G401 (cell line): Measurements from ENCODE around the gene KRTAP4-8. TPM values are rescaled to one million over a fixed set of nuclear protein-coding genes. Genes with fewer than 3 reads are reported as not detected.

ENCODE experiments used
- total RNA-seq: library from RNA; depleted of rRNA; stranded (reverse); fragments of >200 nt; shearing (Covaris generic); gene quantifications from 2 replicates; pipeline ENCODE4 v1.2.3, GENCODE V29; 2014; rRNA removed

KRTAP4-8 gene
- total RNA-seq, 1 experiment from 2014 or later, result not detected

Other genes starting within 250 kb of the KRTAP4-8 start
- gene KRT12, start 230.9 kb downstream of the KRTAP4-8 start, total RNA-seq, result not detected in 2 replicates
- not detected in 2 replicates for gene KRT20, start 212.9 kb downstream of the KRTAP4-8 start, total RNA-seq
- not detected in 2 replicates for gene KRT23, start 160.5 kb downstream of the KRTAP4-8 start, total RNA-seq
- not detected in 2 replicates for gene KRT39, start 131.2 kb downstream of the KRTAP4-8 start, total RNA-seq
- not detected in 2 replicates for gene KRT40, start 113.8 kb downstream of the KRTAP4-8 start, total RNA-seq
- not detected in 2 replicates for gene KRTAP3-3, start 104.0 kb downstream of the KRTAP4-8 start, total RNA-seq
- not detected in 2 replicates for gene KRTAP3-2, start 98.2 kb downstream of the KRTAP4-8 start, total RNA-seq
- gene KRTAP3-1, start 89.0 kb downstream of the KRTAP4-8 start, total RNA-seq, result not detected in 2 replicates
- gene KRTAP1-5, start 70.9 kb downstream of the KRTAP4-8 start, total RNA-seq, result not detected in 2 replicates
- gene KRTAP1-4, start 67.9 kb downstream of the KRTAP4-8 start, total RNA-seq, result not detected in 2 replicates
- not detected in 2 replicates for gene KRTAP1-3, start 63.3 kb downstream of the KRTAP4-8 start, total RNA-seq
- gene KRTAP1-1, start 56.7 kb downstream of the KRTAP4-8 start, total RNA-seq, result not detected in 2 replicates
- not detected in 2 replicates for gene KRTAP2-1, start 50.8 kb downstream of the KRTAP4-8 start, total RNA-seq
- gene KRTAP2-2, start 42.9 kb downstream of the KRTAP4-8 start, total RNA-seq, result not detected in 2 replicates
- gene KRTAP2-3, start 38.0 kb downstream of the KRTAP4-8 start, total RNA-seq, result not detected in 2 replicates
- not detected in 2 replicates for gene KRTAP2-4, start 32.3 kb downstream of the KRTAP4-8 start, total RNA-seq
- not detected in 2 replicates for gene KRTAP4-7, start 14.0 kb downstream of the KRTAP4-8 start, total RNA-seq
- not detected in 2 replicates for gene KRTAP4-16, start 4.1 kb upstream of the KRTAP4-8 start, total RNA-seq
- not detected in 2 replicates for gene KRTAP4-9, start 7.2 kb upstream of the KRTAP4-8 start, total RNA-seq
- gene KRTAP4-11, start 20.2 kb upstream of the KRTAP4-8 start, total RNA-seq, result not detected in 2 replicates
- not detected in 2 replicates for gene KRTAP4-12, start 26.0 kb upstream of the KRTAP4-8 start, total RNA-seq
- gene KRTAP4-6, start 42.4 kb upstream of the KRTAP4-8 start, total RNA-seq, result not detected in 2 replicates
- gene KRTAP4-5, start 51.7 kb upstream of the KRTAP4-8 start, total RNA-seq, result not detected in 2 replicates
- not detected in 2 replicates for gene KRTAP4-4, start 62.6 kb upstream of the KRTAP4-8 start, total RNA-seq
- not detected in 2 replicates for gene KRTAP4-3, start 70.1 kb upstream of the KRTAP4-8 start, total RNA-seq
- gene KRTAP4-2, start 80.1 kb upstream of the KRTAP4-8 start, total RNA-seq, result not detected in 2 replicates
- not detected in 2 replicates for gene KRTAP4-1, start 86.8 kb upstream of the KRTAP4-8 start, total RNA-seq
- gene KRTAP9-1, start 91.7 kb upstream of the KRTAP4-8 start, total RNA-seq, result not detected in 2 replicates
- gene KRTAP9-2, start 128.5 kb upstream of the KRTAP4-8 start, total RNA-seq, result not detected in 2 replicates
- not detected in 2 replicates for gene KRTAP9-3, start 134.3 kb upstream of the KRTAP4-8 start, total RNA-seq
- gene KRTAP9-8, start 139.9 kb upstream of the KRTAP4-8 start, total RNA-seq, result not detected in 2 replicates
- gene KRTAP9-4, start 151.5 kb upstream of the KRTAP4-8 start, total RNA-seq, result not detected in 2 replicates
- gene KRTAP9-9, start 157.2 kb upstream of the KRTAP4-8 start, total RNA-seq, result not detected in 2 replicates
- gene KRTAP9-6, start 167.2 kb upstream of the KRTAP4-8 start, total RNA-seq, result not detected in 2 replicates
- not detected in 2 replicates for gene KRTAP9-7, start 177.6 kb upstream of the KRTAP4-8 start, total RNA-seq
- not detected in 2 replicates for gene KRTAP29-1, start 204.7 kb upstream of the KRTAP4-8 start, total RNA-seq
- not detected in 2 replicates for gene KRTAP16-1, start 211.2 kb upstream of the KRTAP4-8 start, total RNA-seq
- not detected in 2 replicates for gene KRTAP17-1, start 217.6 kb upstream of the KRTAP4-8 start, total RNA-seq